GM10248 (cell line): ENCODE data around the gene EFNA1.

Source experiments
- CTCF ChIA-PET: fragments of 300-600 bp; sonication (Branson Sonifier 250); formaldehyde crosslinking; extraction: SDS; loops from one replicate; lab custom pipeline; 2021; ENCODE audit warnings: antibody characterized with exemption; lab: Yijun Ruan, JAX
- POLR2A ChIA-PET: fragments of 350-650 bp; sonication (Branson Sonifier 250); formaldehyde crosslinking; extraction: SDS; loops from one replicate; lab custom pipeline; 2020; ENCODE audit warnings: antibody characterized with exemption; lab: Yijun Ruan, JAX
- DNase-seq: peaks from one replicate; pipeline ENCODE4 v3.0.0; 2012; ENCODE audit errors: extremely low spot score
- CTCF ChIP-seq: IDR thresholded peaks from 2 replicates; pipeline ENCODE4 v1.5.1; 2012; ENCODE audit warnings: mild to moderate bottlenecking, low read depth; ENCODE audit errors: extremely low read depth, missing control alignments, control extremely low read depth

The EFNA1 gene

DNA sequence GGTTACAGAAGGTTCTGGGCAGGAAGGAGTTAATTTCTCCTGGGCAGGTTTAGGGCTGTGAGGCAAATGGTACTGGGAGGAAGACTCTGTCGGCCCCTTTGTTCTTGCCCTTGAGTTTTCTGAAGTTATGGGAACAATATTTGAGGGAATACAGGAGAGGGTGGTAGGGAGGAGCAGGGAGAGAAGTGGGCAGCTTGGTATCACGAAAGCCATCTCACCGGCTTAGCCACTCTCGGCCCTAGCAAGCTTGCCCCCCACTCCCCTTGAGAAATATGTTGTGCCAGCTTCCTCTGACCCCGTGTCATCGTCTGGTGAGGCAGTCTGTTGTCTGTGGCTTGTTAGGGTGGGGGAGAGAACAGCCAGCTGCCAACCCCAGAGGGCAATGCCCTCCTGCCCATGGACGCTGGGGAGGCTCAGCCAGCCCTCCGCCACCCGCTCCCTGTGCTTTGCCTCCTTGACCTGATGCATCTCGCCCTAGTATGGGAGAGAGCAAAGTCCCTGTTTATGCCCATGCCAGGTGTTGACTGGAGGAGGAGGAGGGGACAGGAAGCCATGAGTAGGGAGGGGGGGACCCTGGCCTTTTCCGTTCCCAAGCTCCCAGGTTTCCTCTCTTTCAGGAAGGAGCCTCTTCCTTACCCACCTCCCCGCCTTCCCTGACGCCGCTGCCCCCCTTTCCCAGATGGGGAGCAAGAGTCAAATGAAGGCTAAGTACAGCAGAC, 1.2 kb downstream of the EFNA1 start:
- TF ChIP-seq CTCF, result no peak
- ChIA-PET CTCF (interaction anchor here (1.2 to 4.4 kb wide), 6 partner anchors 11 to 44 kb away, joined by 3 to 26 read pairs (median 8); partner anchors contain the start of gene KRTCAP2), POLR2A (no interaction called here)
- no peak for DNase-seq

DNA sequence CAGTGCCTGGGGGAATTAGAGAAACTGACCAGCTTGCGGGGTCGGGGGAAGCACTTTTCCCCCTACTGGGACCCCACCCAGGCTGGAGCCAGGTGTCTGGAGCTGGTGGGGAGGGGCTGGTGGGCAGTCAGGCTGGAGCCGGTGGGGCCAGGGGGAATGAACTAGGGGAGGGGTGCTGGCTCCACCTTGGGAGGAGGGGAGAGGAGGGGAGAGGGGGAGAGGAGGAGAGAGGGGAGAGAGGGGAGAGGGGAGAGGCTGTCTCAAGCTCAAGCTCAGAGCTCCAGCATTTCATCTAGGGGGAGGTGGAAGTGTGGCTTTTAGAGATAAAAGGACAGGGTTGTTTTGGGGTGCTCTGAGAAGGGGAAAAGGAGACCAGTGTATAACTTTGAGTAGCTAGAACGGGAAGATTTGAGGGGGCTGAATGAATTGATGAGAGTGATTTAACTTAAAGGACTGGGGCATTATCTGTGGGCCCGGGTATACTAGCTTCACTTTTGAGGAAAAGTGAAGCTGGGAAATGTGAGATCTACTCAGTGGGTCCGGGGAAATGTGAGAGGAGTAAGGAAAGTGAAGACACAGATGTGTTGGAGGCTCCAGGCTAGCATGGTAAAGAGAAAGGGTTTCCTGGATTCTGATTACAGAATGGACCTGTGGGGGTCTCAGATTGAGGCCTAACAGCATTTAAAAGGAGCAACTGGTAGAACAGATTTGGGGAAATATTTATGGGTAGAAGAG, 2.8 kb downstream of the EFNA1 start:
- CTCF ChIA-PET, result interaction anchor here (0.8 to 4.4 kb wide), 11 partner anchors 12 to 121 kb away, joined by 3 to 26 read pairs (median 6); partner anchors contain the start of gene KRTCAP2
- POLR2A ChIA-PET, result interaction anchor here (0.6 kb wide), 1 partner anchor 12 kb away, joined by 5 read pairs; no protein-coding TSS in a partner anchor
- no peak for TF ChIP-seq CTCF
- DNase-seq, result no peak

DNA sequence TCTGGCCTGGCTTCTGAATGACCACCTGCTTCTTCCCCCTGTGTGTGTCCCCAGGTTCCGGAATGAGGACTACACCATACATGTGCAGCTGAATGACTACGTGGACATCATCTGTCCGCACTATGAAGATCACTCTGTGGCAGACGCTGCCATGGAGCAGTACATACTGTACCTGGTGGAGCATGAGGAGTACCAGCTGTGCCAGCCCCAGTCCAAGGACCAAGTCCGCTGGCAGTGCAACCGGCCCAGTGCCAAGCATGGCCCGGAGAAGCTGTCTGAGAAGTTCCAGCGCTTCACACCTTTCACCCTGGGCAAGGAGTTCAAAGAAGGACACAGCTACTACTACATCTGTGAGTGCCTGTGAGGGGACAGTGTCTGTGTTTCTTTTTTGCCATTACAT, 3.6 kb downstream of the EFNA1 start:
- ChIA-PET CTCF (interaction anchor here (0.9 to 4.4 kb wide), 7 partner anchors 36 to 79 kb away, joined by 3 to 26 read pairs (median 6); partner anchors contain the start of gene KRTCAP2), POLR2A (interaction anchor here (0.6 kb wide), 1 partner anchor 11 kb away, joined by 5 read pairs; no protein-coding TSS in a partner anchor)
- no peak for TF ChIP-seq CTCF
- no peak for DNase-seq

GRCh38 chr1:155131856-155132255, 4.2 kb downstream of the EFNA1 start:
- CTCF ChIA-PET, result interaction anchor here (0.9 to 4.4 kb wide), 7 partner anchors 35 to 80 kb away, joined by 3 to 26 read pairs (median 6); partner anchors contain the start of gene KRTCAP2
- DNase-seq, result no peak
- POLR2A ChIA-PET, result no interaction called here
- TF ChIP-seq CTCF, result no peak

DNA sequence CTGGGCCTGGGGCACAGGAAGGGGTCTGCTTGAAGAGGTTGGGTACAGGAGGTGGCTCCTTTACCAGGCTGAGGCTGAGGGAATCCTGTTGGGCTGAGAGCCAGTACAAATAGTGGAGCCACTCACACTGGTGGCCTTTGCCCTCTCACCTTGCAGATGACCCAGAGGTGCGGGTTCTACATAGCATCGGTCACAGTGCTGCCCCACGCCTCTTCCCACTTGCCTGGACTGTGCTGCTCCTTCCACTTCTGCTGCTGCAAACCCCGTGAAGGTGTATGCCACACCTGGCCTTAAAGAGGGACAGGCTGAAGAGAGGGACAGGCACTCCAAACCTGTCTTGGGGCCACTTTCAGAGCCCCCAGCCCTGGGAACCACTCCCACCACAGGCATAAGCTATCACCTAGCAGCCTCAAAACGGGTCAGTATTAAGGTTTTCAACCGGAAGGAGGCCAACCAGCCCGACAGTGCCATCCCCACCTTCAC, 6.2 kb downstream of the EFNA1 start:
- TF ChIP-seq CTCF, result no peak
- POLR2A ChIA-PET, result no interaction called here
- no peak for DNase-seq
- CTCF ChIA-PET, result interaction anchor here (1.3 to 5.1 kb wide), 6 partner anchors 10 to 49 kb away, joined by 3 to 27 read pairs (median 7); partner anchors contain the start of genes KRTCAP2 and TRIM46

- ChIA-PET POLR2A (no interaction called here), CTCF (interaction anchor here (0.7 to 5.1 kb wide), 8 partner anchors 9 to 575 kb away, joined by 3 to 27 read pairs (median 4); partner anchors contain the start of genes KRTCAP2 and TRIM46)
- no peak for TF ChIP-seq CTCF
- DNase-seq, result no peak
Observed at GRCh38 chr1:155134322-155134721, 6.6 kb downstream of the EFNA1 start.
